ENCODE measurements around the gene CS. TPM values are rescaled to one million over a fixed set of nuclear protein-coding genes. Genes with fewer than 3 reads are reported as not detected.

Gene CS
- total RNA-seq, 1 donor from 2014 or later: 212 TPM

- Mint-ChIP-seq H3K4me3 (ENCODE audit: unreplicated experiment) (no peak overlapping the region), H3K9me3 (ENCODE audit: unreplicated experiment) (no peaks in the 10 kb centered on the region), H3K27ac (ENCODE audit: unreplicated experiment) (peak overlapping the region; percentile 18), H3K4me1 (ENCODE audit: low read depth, unreplicated experiment) (no peaks in the 10 kb centered on the region), H3K36me3 (ENCODE audit: low read depth, unreplicated experiment) (peaks cover 7% of the 10 kb centered on the region), H3K27me3 (ENCODE audit: low read depth, unreplicated experiment) (peaks cover 4% of the 10 kb centered on the region)
- TF ChIP-seq CTCF (IDR thresholded peaks at IDR 0.05; ENCODE audit: insufficient read depth, low read depth, low read length) (no peak), EZH2 (IDR thresholded peaks at IDR 0.05; ENCODE audit: insufficient read depth, low read length) (no peak)
- Histone ChIP-seq H3K9me3 (ENCODE audit: insufficient read depth, low read depth, low read length) (no peaks in the 10 kb centered on the region), H4K20me1 (ENCODE audit: insufficient read depth, low read length) (peaks cover 5% of the 10 kb centered on the region), H3K27me3 (ENCODE audit: insufficient read depth, low read length) (no peaks in the 10 kb centered on the region), H3K9ac (ENCODE audit: low read length) (no peak overlapping the region), H3K27ac (ENCODE audit: low read depth, low read length) (no peak overlapping the region), H2AFZ (ENCODE audit: low read depth, low read length) (no peak overlapping the region), H3K4me2 (ENCODE audit: low read length) (no peak overlapping the region), H3K4me1 (ENCODE audit: insufficient read depth, low read length) (no peaks in the 10 kb centered on the region), H3K79me2 (ENCODE audit: insufficient read depth, low read length) (no peaks in the 10 kb centered on the region), H3K36me3 (ENCODE audit: insufficient read depth, low read length) (peaks cover 3% of the 10 kb centered on the region), H3K4me3 (ENCODE audit: insufficient read depth, low read depth, low read length) (no peak overlapping the region)
- no peak for DNase-seq (ENCODE audit: low read depth)
- FAIRE-seq: no peak
These were observed 69.5 kb downstream of the CS start for GRCh38 chr12:56230432-56231183.

GRCh38 chr12:56229916-56230431 lies 70.2 kb downstream of the CS start, which contains the start of gene SLC39A5:
TSS of gene SLC39A5 (plus strand) at chr12:56230051. CDS start at chr12:56231275, 1,224 bp downstream.
- Histone ChIP-seq H3K9ac (ENCODE audit: low read length) (no peak within 1 kb of the TSS), H3K4me1 (ENCODE audit: insufficient read depth, low read length) (peaks cover 3% of the 10 kb centered on the region), H3K4me3 (ENCODE audit: insufficient read depth, low read depth, low read length) (no peak within 1 kb of the TSS), H3K36me3 (ENCODE audit: insufficient read depth, low read length) (peaks cover 3% of the 10 kb centered on the region), H2AFZ (ENCODE audit: low read depth, low read length) (no peak within 1 kb of the TSS), H3K79me2 (ENCODE audit: insufficient read depth, low read length) (peaks cover 4% of the 10 kb centered on the region), H4K20me1 (ENCODE audit: insufficient read depth, low read length) (no peaks in the 10 kb centered on the region), H3K4me2 (ENCODE audit: low read length) (no peak within 1 kb of the TSS), H3K27me3 (ENCODE audit: insufficient read depth, low read length) (no peaks in the 10 kb centered on the region), H3K9me3 (ENCODE audit: insufficient read depth, low read depth, low read length) (no peaks in the 10 kb centered on the region), H3K27ac (ENCODE audit: low read depth, low read length) (no peak within 1 kb of the TSS)
- Mint-ChIP-seq H3K4me3 (ENCODE audit: unreplicated experiment) (no peak within 1 kb of the TSS), H3K27me3 (ENCODE audit: low read depth, unreplicated experiment) (peaks cover 4% of the 10 kb centered on the region), H3K27ac (ENCODE audit: unreplicated experiment) (peak within 1 kb of the TSS; percentile 18), H3K36me3 (ENCODE audit: low read depth, unreplicated experiment) (peaks cover 5% of the 10 kb centered on the region), H3K9me3 (ENCODE audit: unreplicated experiment) (no peaks in the 10 kb centered on the region), H3K4me1 (ENCODE audit: low read depth, unreplicated experiment) (no peaks in the 10 kb centered on the region)
- no peak for FAIRE-seq
- no peak for TF ChIP-seq CTCF (IDR thresholded peaks at IDR 0.05; ENCODE audit: insufficient read depth, low read depth, low read length)
- TF ChIP-seq EZH2 (IDR thresholded peaks at IDR 0.05; ENCODE audit: insufficient read depth, low read length): no peak
- no peak for DNase-seq (ENCODE audit: low read depth)

- Mint-ChIP-seq H3K4me3 (ENCODE audit: unreplicated experiment) (no peak overlapping the region), H3K36me3 (ENCODE audit: low read depth, unreplicated experiment) (peaks cover 4% of the 10 kb centered on the region), H3K27me3 (ENCODE audit: low read depth, unreplicated experiment) (peaks cover 4% of the 10 kb centered on the region), H3K27ac (ENCODE audit: unreplicated experiment) (no peak overlapping the region), H3K9me3 (ENCODE audit: unreplicated experiment) (no peaks in the 10 kb centered on the region), H3K4me1 (ENCODE audit: low read depth, unreplicated experiment) (peaks cover 2% of the 10 kb centered on the region)
- H2AFZ ChIP-seq (ENCODE audit: low read depth, low read length): no peak overlapping the region
- no peaks in the 10 kb centered on the region for H4K20me1 ChIP-seq (ENCODE audit: insufficient read depth, low read length)
- no peaks in the 10 kb centered on the region for H3K9me3 ChIP-seq (ENCODE audit: insufficient read depth, low read depth, low read length)
- peaks cover 7% of the 10 kb centered on the region for H3K4me1 ChIP-seq (ENCODE audit: insufficient read depth, low read length)
- H3K36me3 ChIP-seq (ENCODE audit: insufficient read depth, low read length): peaks cover 3% of the 10 kb centered on the region
- no peak overlapping the region for H3K27ac ChIP-seq (ENCODE audit: low read depth, low read length)
- TF ChIP-seq EZH2 (IDR thresholded peaks at IDR 0.05; ENCODE audit: insufficient read depth, low read length): no peak
- no peak for TF ChIP-seq CTCF (IDR thresholded peaks at IDR 0.05; ENCODE audit: insufficient read depth, low read depth, low read length)
- H3K9ac ChIP-seq (ENCODE audit: low read length): no peak overlapping the region
- FAIRE-seq: no peak
- no peak for DNase-seq (ENCODE audit: low read depth)
- H3K27me3 ChIP-seq (ENCODE audit: insufficient read depth, low read length): no peaks in the 10 kb centered on the region
- no peak overlapping the region for H3K4me3 ChIP-seq (ENCODE audit: insufficient read depth, low read depth, low read length)
- peaks cover 4% of the 10 kb centered on the region for H3K79me2 ChIP-seq (ENCODE audit: insufficient read depth, low read length)
- H3K4me2 ChIP-seq (ENCODE audit: low read length): no peak overlapping the region
These were observed 71.0 kb downstream of the CS start for GRCh38 chr12:56229082-56229481.

All from astrocyte (in vitro differentiated cells and primary cell).